GDM1 (cell line): ENCODE data around the gene PKIG.

Experiments
- DNase-seq: peaks from one replicate; lab custom pipeline; 2025; lab: John Stamatoyannopoulos, UW

Gene PKIG

GRCh38 chr20:44662261-44662660 lies 79.9 kb downstream of the PKIG start:
- DNase-seq = no peak

- DNase-seq = peak; percentile 18
Measured at GRCh38 chr20:44664131-44664530, 81.8 kb downstream of the PKIG start.

GRCh38 chr20:44666066-44666465 lies 83.7 kb downstream of the PKIG start:
- no peak for DNase-seq
